GM19455 (cell line): Measurements from ENCODE around the gene NANS.

ENCODE experiments used
- ATAC-seq: cut with Tn5 transposase; IDR thresholded peaks from one replicate; pipeline ENCODE4 v1.9.1; 2021; ENCODE audit not compliant: unreplicated experiment

NANS gene

DNA sequence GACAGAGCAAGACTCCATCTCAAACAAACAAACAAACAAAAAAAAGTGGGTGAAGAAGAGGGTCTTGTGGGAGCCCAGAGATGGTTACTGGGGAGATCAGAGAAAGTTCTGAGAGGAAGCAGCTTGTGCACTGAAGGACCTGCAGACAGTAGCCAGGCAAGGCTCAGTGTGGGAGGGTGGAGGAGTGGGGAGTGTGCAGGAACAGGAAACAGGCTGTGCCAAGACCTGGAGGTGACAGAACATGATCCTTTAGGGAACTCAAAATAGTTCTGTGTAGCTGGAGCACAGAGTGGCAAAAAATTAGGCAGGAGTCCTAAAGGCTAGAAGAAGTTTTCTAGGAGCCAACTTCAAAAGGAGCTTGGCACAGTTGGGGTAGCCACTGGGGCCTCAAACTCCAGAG lies 19.2 kb upstream of the NANS start:
- ATAC-seq: no peak

- ATAC-seq: peak; percentile 29
Measured at GRCh38 chr9:98038958-98039357, 17.6 kb upstream of the NANS start.

DNA sequence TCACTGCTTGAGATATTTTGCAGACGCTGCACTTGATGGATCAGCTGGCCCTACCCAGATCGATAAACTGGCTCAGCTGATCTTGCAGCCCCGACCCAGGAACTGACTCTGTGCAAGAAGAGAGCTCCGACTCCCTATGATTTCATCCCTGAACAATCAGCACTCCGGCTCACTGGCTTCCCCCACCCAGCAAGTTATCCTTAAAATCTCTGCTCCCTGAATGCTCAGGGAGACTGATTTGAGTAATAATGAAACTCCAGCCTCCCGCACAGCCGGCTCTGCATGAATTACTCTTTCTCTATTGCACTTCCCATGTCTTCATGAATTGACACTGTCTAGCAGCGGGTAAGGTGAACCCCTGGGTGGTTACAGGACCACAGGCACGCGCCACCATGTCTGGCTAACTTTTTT lies 16.9 kb upstream of the NANS start:
- no peak for ATAC-seq

- ATAC-seq: no peak
Measured at GRCh38 chr9:98040212-98040611, 16.3 kb upstream of the NANS start.

GRCh38 chr9:98043915-98044314 lies 12.6 kb upstream of the NANS start:
- ATAC-seq: no peak

DNA sequence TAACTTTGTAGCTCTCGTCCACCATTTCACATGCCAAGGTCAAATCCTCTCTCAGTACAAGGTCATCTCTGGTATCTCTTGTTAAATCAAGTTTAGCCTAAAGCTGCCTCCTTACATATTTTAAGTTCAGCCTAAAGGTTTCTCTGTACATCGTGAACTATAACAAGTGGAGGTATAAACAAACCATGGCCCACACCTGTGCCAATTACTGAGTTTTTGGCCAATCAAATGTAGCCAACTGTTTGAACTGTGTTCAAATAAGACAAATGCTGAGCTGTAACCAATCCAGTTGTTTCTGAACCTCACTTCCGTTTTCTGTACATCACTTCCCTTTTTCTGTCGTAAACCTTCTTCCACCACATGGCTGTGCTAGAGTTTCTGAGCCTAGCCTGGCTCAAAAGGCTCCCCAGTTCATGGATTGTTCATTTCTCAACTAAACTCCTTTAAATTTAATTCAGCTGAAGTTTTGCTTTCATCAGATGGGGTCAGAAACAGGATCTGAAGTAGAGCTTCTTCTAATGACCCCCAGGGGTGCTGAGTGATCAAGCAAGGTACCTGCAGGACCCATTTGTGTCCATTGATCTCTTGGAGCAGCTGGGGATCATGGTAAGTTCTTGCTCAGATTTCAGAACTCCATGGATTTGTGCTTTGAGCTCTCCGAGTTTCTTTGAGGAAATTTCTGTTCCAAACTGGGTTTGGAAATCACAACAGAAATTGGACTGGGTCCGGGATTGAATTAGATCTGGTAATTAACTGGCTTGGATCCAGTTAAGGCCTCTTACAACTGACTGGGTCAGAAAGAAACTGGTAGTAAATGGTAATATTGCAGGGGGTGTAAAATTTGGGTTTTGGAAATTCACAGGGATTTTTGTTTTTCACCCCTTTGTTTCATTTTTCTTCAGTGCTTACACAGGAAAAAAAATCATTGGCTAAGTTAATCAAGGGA lies 11.0 kb upstream of the NANS start:
- peak; percentile 76 for ATAC-seq

- no peak for ATAC-seq
Measured at GRCh38 chr9:98046180-98046543, 10.4 kb upstream of the NANS start.

GRCh38 chr9:98047002-98047401 lies 9.5 kb upstream of the NANS start:
- ATAC-seq: no peak

DNA sequence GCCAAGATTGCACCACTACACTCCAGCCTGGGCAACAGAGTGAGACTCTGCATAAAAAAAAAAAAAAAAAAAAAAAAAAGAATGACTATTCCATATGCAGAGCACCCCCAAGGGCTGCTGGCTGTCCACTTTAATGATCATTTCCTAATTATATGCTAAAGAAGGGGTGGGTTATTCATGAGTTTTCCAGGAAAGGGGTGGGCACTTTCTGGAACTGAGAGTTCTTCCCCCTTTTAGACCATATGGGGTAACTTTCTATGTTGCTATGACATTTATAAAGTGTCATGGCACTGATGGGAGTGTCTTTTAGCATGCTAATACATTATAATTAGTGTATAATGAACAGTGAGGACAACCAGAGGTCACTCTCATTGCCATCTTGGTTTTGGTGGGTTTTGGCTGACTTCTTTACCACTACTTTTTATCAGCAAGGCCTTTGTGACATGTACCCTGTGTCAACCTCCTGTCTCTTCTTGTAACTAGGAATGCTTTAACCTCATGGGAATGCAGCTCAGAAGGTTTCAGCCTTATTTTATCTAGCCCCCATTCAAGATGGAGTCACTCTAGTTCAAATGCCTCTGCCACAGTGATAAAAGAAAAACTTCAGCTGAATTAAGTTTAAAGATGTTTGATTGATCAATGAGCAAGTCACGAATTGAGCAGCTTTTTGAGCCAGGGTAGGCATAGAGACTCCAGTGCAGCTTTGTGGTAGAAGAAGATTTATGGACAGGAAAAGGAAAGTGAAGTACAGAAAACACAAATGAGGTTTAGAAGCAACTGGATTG lies 7.1 kb upstream of the NANS start:
- no peak for ATAC-seq

DNA sequence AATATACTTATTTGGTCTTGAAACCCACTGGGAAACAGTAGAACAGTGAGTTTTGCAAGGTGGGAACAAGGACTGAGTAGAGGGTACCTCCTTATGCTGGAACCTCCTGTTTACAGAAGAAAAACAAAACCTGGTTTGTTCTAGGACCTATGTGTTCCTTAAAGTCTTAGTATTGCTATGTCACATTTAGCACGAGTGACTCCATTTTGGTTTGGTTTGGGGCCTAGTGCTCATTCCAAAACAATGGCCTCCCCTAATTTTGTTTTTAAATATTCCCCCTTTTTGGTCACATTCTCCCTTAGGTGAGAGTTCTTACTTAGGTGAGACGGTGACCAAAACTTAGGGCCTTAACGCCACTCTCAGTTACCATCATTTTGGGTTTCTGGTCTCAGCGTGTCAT lies 6.2 kb upstream of the NANS start:
- ATAC-seq: no peak

- ATAC-seq: no peak
Measured at GRCh38 chr9:98054376-98054951, 2.1 kb upstream of the NANS start.

GRCh38 chr9:98057138-98057799 lies 737 bp downstream of the NANS start:
- no peak for ATAC-seq

DNA sequence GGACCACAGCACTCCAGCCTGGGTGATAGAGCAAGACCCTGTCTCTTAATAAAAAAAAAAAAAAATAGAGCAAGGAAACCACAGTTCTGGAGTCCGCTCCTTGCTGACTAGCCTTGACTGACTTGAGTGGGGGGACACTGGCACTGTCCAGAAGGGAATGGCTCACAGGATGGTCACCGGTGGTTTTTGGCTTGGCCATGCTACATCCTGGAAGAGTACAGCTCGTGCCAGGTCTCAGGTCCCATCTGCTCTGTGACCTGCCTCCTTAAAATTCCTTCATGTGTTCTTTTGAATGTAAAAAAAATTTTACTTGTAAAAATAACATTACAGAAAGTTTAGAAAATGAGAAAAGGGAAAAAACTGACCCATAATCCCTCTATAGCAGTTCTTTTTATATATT lies 5.6 kb downstream of the NANS start:
- no peak for ATAC-seq

DNA sequence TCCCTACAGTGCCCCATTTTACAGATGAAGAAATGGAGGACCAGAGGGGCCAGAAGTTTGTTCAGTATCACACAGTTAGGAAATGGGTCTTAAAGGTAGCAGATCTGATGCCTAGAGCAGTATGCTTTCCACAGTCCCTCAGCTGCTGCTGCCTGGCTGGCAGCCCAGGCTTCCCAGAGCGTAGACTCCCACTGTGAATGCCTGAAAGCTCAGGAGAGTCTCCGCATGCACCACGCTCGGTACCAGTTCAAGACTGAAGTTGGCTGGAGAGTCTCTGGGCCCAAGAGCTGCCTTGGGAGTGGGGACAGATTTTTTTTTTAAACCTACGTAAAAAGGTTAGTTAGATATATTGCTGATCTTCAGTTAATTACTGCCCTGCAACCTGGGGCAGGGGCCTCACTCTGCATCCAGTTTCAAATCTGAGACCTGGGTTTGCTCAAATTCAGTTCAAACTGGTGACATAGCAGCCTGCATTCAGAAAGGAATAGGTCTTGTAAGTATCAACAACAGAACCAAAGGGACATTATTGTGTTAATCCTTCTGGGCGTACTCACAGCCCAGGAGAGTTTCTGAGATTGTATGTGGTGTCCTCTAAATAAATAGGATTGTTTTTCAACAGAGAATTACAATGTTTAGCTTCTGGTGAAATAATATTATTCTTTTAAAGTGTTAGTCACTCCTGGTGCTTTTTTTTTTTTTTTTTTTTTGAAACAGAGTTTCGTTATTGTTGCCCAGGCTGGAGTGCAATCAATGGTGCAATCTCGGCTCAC lies 8.3 kb downstream of the NANS start:
- no peak for ATAC-seq

- ATAC-seq: no peak
Measured at GRCh38 chr9:98066235-98066634, 9.7 kb downstream of the NANS start.

DNA sequence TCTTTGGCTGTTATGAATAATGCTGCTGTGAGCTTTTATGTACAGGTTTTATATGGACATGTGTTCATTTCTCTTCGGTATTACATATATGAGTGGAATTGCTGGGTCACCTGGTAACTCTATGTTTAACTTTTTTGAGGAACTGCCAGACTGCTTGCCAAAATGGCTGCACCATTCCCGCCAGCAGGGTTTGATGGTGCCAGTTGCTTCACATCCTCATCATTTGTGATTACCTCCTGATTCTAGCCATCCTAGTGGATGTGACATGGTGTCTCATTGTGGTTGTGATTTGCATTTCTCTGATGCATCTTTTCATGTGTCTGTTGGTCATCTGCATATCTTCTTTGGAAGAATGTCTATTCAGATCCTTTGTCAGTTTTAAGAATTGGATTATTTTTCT lies 10.7 kb downstream of the NANS start:
- no peak for ATAC-seq

DNA sequence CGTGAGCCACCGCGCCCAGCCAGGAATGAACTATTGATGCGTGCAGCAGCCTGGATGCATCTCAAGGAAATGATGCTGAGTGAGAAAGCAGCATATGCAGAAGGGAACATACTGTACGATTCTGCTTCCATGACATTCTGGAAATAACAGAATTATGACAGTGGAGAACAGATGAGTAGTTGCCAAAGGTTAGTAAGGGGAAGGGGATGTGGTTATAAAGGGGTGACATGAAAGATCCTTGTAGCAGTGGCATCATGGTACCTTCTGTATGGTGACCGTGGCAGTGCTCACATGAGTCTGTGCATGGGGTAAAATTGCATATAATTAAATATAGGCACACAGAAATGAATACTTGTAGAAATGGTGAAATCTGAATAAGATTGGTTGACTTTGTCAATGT lies 13.0 kb downstream of the NANS start:
- ATAC-seq: no peak

GRCh38 chr9:98070704-98071103 lies 14.2 kb downstream of the NANS start:
- ATAC-seq: no peak

DNA sequence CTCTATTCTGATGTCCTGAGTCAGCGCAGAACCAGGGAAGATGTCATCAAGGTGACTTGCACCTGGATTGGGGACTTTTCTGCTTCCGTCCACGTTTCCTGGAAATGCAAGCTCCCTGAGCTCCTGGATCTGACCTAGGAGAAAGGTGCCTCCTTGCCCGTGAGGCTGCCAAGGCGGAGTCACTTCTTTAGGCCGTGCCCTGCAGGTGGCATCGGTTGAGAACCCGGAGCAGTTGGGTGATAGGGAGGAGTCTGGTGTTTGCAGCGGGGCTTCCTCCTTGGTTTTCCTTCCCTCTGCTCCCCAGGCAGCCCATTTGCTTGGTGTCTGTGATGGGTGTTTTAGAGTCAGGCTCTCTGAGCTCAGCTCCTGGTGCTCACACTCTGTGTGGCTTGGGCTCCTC lies 15.2 kb downstream of the NANS start:
- no peak for ATAC-seq

GRCh38 chr9:98074115-98074990 lies 17.8 kb downstream of the NANS start:
- ATAC-seq: no peak
